Inflammatory macrophage (primary cell): Measurements from ENCODE around the gene KLHL8.
"Not testable (repeated sequence)": the region's sequence is repeated elsewhere in the genome, so short reads cannot be mapped to it uniquely, and the experiment has no call there.

Experiments used
- DNase-seq, 2 donors: peaks; one replicate each; pipeline ENCODE4 v3.0.0-alpha.2; 2020 to 2022

KLHL8 gene

DNA sequence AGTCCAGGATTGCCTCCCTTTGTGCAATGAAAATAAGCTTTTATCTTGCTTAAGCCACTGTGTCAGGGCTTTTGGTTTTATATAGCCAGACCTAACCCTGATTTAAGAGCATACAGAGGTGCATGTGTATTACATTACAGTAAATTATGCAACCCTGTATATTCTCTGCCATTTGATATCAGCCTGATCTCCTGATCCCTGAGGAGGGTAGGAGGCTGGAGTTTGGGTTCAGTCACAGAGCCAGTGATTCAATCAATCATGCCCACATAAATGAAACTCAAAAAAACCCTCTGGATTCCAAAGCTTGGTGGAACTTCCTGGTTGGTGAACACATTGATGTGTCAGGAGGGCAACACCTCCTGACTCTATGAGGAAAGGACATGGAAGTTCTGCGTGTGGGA is 7.3 kb upstream of the KLHL8 start:
- DNase-seq, result peak; percentile 19 to 21

DNA sequence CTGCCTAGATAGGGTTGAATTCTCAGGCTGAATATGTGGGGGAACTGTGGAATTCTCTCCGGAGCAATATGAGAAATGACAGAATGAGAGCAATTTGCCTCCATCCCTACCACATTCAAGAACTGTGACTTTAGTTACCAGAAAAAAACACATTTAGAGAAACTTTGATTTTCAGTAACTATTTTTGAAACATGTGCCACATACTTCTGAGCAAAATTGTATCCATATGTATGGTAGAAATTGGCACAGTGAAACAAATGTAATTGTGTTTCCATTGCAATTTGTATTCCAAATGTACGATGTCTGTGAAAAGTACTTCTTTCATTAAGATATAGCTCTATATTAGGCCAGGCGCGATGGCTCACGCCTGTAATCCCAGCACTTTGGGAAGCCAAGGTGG is 5.5 kb upstream of the KLHL8 start:
- DNase-seq, result no peak

DNA sequence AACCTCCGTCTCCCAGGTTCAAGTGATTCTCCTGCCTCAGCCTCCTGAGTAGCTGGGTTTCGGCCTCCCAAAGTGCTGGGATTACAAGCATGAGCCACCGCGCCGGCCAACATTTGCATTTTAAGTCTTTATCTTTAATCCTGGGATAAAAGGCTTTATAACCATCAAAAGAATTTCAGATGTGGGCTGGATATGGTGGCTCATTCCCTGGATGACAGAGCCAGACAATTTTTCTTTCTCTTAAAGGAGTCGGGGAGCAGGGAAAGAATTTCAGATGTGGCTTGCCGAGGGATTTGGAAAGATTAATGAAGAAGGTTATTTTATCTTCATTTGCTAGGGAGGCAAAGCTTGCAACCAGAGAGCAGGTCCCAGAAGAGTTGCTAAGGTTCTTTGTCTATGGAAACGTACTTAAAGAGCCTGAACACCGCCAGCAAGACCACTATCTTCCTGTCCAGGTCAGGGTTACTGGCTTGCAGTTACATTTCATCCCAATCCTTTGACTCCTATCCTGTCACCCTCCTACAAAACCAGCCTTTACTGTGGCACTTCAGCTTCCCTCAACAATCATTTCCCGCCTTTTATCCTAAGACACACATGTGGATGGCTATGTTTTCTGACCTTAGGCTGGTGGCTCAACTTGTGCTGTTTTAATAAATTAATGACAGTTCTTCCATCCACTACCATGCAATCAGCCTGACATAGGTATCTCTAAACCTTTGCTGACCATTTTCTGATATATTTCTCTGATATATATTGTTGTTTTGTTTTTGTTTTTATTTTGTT is 3.9 kb upstream of the KLHL8 start:
- no peak for DNase-seq

DNA sequence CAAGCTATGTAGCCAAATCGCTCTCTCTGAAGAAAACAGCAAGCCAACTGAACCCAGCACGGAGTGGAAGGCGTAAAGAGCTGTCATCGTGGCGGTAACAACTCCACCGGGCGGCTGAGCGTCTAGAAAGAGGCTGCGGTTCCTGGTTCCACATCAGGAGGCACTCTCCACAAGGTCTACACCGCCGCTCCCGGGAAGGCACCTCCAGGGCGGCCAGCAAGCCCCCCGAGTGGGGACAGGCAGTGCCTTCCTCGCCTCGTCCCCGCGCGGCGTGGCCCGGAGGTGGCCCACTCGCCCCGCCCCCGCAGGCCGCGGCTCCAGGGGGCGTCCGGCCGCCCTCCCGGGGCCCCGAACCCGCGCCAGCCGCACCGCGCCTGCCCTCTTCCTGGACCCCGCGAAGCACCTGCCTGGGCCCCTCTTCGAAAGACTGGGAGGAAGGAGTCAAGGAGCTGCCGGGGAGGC is 755 bp downstream of the KLHL8 start:
- peak; percentile 58 to 68 for DNase-seq

DNA sequence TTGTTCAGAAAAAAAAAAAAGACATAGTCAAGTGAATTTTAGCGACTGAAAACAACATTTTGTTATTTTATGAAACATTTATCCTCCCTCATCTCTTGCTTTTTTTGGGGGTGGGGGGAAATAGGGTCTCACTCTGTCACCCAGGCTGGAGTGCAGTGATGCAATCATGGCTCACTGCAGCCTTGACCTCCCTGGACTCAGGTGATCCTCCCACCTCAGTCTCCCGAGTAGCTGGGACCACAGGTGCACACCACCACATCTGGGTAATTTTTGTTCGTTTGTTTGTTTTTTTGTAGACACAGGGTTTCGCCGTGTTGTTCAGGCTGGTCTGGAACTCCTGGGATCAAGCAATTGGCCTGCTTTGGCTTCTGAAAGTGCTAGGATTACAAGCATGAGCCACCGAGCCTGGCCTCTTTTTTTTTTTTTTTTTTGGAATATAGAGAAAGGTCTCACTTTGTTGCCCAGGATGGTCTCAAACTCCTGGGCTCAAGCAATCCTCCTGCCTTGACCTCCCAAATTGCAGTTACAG is 3.1 kb downstream of the KLHL8 start:
- not testable (repeated sequence) for DNase-seq

DNA sequence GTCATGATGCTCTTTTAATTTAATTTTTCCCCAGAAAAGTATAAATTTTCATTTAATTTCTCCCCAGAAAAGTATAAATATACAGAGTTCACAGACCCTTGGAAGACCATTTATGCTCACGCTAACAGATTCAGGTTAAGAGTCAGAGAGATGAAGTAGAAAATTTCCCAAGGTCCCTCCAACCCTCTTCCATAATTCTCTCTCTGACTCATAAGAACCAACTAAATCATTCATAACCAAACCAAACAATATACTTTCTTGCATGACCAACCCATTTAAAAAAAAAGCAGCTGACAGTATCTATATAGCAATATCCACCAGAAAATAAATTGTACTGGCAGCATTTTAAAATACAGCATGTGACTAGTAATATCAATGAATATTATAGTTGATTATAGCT is 3.9 kb downstream of the KLHL8 start:
- DNase-seq, result no peak

DNA sequence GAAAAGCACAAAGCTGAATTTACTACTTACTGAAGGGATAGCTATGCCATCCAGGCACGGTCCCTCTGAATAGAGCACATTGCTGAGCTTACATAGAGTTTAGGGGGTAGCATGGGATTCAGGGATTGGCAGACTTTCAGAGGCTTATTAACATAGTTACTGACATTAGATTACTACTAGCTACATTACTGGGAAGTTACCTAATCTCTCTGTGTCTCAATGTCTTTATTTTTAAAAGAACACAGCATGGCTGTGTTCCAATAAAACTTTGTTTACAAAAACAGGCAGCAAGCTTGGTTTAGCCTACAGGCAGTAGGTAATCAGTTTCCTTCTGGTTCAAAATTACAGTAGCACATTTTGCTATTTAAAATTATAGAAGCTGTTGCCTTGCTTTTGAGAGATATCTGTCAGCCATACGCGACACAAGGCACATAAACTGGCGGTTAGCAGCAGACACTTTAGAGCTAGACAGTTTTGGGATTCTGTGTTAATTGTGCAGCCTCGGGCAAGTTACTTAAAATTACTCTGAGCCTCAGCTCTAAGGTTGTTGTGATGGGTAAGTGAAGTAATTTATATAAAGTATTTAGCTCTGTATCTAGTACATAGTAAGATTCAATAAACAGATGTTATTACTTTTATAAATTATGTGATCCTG is 6.9 kb downstream of the KLHL8 start:
- peak in 1 of 2 donors; percentile 49 for DNase-seq

DNA sequence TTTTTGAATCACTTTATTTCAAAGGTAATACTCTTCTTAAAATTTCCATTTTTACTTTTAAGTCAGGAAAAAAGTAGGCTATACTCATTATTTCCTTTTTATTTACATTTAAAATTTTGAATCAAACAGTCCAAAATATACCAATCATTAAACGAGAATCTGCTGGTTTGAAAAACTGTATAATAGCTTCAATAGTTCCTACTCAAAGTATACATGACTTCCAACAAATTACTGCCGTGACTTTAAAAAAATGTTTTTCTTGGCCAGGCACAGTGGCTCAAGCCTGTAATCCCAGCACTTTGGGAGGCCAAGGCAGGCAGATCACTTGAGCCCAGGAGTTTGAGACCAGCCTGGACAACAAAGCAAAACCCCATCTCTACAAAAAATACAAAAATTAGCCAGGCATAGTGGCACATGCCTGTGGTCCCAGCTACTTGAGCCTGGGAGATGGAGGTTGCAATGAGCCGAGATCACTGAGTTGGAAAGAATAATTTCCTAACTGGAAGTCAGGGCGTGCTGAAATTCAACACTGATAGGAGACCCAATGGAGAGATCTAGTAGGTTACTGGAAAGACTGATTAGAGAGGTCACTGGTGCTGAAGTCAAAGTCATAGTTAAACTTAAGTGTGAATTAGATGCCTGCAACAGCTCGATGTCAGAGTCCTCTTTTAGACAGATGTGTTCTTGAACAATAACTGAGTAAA is 9.0 kb downstream of the KLHL8 start:
- no peak for DNase-seq

DNA sequence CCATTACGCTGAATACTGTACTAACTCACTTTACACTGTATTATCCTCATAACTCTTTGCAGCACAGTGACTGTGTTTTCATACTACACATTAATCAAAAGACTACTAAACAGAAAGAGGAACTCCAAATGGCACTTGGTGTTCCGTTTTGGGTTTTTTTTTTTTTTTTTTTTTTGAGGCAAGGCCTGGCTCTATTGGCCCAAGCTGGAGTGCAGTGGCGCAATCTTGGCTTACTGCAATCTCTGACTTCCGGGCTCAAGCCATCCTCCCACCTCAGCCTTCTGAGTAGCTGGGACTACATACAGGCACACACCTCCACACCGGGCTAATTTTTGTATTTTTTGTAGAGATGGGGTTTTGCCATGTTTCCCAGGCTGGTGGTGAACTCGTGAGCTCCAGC is 10.7 kb downstream of the KLHL8 start:
- peak; percentile 95 for DNase-seq

DNA sequence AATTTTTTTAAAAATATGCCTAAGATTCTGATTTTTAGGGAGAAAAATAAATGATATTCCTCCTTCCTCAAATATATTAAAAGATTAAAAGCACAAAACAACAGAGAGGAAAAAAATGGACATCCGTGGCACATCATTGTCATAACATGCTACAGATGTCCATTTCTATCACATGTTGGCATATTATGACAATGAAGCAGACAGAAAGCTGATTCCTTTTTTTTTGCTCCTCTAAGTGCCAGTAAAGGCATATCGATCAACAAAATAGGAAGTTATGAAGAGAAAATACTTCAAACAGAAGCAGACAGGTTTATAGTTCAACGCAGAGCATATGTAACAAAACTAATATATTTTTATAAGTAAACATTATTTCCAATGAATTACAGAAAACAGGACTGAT is 11.2 kb downstream of the KLHL8 start:
- DNase-seq, result peak in 1 of 2 donors; percentile 17

DNA sequence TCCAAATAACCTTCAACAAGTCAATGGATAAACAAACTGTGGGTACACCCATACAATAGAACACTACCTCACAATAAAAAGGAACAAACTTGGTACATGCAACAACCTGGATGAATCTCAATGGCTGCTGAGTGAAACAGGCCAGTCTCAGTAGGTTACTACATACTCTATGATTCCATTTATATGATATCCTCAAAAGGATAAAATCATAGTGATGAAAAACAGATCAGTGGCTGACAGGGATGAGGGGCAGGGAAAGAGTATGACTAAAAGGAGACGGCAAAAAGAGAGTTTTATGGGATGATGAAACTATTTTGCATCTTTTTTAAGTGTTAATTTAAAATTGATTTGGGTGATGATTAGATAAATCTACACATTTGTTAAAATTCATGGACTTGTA is 15.9 kb downstream of the KLHL8 start:
- no peak for DNase-seq

DNA sequence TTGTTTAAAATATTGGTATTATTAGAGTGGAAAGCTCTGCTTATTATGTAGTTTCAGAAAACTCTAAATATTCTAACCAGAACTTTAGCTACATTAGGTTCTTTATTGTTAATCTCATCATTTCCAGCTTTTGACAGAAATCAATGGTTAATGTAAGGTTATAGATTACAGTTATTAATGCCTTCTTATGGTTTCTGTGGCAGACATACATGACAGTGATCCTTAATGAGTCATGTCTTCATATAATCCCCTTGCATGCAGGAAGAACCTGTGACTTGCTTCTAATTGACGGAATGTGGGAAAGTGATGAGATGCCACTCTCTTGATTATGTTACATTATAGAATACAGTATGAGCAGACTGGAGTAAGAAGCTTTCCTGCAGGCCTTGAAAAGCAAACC is 23.5 kb downstream of the KLHL8 start:
- DNase-seq, result no peak

DNA sequence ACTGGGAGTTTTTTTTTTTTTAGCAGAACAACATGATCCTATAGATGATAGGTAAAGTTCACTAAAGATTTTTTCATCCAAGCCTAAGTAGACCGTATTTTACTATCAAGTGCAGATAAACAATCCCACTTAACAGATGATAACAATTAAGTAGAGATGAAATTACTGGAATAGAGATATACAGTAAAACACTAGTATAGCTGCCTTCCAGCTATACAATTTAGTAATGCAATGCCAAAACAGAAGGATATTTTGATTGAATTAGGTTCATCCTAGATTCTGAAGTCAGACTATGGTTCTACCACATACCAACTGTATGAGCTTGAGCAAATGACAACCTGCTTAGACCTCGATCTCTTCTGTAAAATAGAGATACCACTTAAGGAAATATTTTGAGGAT is 24.3 kb downstream of the KLHL8 start:
- no peak for DNase-seq

DNA sequence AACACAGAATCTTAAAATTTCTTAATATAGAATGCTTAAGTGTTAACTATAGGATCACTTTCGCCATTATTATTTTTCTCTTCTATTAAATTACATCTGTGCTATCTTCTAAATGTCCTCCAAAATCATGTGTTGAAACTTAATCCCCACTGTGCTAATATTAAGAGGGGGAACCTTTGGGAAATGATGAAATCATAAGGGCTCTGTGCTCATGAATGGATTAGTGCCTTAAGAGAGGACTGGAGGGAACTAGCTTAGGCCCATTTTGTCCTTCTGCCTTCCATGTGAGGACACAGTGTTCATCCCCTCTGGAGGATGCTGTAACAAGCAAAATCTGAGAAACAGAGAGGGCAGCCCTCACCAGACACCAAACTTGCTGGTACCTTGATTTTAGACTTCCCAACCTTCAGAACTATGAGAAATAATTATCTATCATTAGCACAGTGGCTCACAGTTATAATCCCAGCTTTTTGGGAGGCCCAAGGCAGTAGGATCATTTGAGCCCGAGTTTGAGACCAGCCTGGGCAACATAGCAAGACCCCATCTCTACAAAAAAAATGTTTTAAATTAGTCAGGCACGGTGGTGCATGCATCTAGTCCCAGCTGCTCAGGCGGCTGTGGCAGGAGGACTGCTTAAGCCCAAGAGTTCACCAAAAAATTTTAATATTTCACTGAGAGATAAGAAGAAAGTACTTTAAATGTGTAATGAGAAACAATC is 26.3 kb downstream of the KLHL8 start:
- DNase-seq, result no peak

DNA sequence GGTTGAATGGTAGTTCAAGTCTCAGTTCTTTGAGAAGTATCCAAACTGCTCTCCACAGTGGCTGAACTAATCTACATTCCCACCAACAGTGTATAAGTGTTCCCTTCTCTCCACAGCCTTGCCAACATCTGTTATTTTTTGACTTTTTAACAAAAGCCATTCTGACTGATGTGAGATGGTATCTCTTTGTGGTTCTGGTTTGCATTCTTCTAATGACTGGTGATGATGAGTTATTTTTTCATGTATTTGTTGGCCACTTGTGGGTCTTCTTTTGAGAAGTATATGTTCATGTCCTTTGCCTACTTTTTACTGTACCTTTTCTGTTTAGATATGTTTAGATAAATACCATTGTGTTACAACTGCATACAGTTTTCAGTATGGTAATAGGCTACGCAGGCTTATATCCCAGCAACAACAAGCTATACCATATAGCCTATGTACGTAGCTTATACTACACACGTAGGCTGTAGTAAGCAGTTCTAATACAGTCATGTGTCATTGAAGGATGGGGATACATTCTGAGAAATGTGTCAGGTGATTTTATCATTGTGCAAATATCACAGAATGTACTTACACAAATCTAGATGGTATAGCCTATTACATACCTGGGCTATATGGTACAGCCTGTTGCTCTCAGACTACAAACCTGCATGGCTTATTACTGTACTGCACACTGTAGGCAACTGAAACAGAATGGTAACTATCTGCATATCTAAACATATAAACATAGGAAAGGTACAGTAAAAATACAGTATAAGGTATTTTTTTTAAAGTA is 28.1 kb downstream of the KLHL8 start:
- DNase-seq, result no peak

DNA sequence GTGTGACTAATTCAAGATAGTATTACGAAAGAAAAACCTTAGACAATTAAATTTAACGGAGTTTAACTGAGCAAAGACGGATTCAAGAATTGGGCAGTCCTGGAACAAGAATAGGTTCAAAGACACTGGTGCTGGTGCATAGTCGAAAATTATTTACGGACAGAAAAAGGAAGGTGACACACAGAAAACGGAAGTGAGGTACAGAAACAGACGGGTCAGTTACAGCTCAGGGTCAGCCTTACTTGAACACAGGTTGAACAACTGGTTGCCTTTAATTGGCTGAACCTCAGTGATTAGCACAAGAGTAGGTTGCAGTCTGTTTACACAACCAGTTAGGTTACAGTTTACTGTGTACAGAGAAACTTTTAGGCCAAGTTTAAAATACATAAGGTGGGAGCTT is 31.5 kb downstream of the KLHL8 start:
- DNase-seq, result no peak

DNA sequence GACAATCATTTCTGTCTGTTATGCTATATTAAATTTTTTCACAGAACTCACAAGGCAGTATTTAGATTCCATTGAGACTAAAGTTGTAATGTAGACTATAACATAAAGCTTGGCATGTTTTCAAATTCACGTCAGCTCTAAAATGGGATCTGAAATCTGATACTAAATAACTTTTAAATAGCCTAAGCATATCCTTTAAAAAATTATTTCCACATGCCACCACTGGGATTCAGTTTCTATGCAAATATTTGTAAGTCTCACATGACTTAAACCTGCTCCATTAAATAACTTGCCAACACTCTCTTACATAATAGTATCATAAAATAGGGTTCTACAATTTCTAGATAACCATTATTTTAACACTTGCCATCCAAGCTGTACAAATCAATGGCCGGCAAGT is 32.4 kb downstream of the KLHL8 start:
- no peak for DNase-seq

DNA sequence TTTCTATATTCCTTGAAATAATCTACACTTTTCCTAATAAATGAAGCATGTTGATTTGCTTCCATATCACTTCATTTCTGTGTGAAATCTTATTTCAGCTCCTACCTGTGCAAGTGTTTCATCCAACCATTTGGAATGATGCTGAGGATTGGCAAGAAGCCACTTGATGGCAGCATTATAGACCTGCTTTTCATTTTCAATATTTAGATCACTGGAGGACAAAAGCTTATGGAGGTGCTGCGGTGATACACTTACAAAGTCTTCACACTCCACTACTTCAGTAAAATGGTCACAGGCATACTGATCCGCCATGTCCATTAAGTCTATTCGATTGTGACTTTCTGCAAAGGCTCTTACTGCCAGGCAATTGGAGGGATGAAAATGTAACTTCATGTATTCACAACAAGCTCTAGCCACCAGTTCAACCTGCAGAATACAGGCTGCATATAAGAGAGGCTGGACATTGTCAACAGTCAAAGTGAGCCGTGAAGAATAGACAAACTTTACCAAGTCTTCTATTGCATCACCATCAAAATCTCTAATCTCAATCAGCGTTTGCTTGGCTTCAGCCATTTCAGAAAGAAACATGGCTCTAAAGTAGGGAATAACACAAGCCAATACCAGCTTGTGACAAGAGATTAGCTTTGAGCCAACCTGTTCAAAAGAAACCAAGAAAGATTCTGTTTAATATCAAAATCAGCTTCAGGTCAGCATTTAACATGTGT is 35.1 kb downstream of the KLHL8 start:
- no peak for DNase-seq

DNA sequence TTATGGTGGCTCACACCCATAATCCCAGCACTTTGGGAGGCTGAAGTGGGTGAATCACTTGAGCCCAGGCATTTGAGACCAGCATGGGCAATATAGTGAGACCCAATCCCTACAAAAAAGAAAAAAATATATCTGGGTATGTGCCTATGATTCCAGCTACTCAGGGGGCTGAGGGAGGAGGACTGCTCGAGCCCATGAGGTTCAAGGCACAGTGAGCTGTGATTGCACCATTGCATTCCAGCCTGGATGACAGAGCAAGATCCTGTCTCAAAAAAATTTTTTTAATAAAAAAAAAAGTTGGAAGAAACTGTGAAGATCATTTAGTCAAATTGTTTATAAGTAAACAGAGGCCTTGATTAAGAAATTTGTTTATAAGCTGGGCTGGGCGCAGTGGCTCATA is 39.7 kb downstream of the KLHL8 start:
- no peak for DNase-seq

DNA sequence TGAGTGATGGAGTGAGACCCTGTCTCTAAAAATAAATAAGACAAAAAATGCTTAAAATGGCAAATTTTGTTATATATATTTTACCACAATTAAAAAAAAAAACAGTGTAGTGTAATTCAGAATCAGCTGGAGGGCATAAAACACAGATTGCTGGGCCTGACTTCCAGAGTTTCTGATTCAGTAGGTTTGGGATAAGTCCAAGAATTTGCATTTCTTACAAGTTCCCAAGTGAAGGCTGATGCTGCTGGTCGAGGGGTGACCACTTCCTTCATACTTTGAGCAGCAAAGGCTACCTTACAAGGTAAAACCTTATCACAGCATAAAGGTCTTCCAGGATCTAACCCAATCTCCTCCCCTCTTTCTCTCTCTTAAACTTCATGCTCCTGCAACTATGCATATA is 40.7 kb downstream of the KLHL8 start:
- DNase-seq, result no peak

DNA sequence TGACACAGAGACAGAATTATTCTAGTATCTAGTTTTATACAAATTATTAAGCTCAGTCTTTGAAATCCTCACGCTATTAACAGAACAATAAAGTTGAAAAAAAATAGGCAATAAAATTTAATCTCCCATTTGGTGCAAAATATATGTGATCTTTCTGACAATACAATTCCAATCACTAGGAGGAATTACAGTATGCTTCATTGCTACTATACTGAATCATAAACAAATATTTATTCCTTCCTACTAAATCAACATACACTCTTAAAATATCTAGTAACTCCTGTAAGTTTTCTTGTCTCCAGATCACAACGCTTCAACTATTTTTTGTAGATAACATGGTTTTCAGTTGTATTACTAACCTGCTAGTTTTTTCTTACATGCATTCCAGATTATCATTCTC is 45.7 kb downstream of the KLHL8 start:
- DNase-seq, result no peak
